ENCODE measurements around the gene GALNT1. TPM values are rescaled to one million over a fixed set of nuclear protein-coding genes. Genes with fewer than 3 reads are reported as not detected.

GALNT1 gene
- polyA plus RNA-seq, 4 donors, result 56.2 to 94.7 (median 76.1) TPM

DNA sequence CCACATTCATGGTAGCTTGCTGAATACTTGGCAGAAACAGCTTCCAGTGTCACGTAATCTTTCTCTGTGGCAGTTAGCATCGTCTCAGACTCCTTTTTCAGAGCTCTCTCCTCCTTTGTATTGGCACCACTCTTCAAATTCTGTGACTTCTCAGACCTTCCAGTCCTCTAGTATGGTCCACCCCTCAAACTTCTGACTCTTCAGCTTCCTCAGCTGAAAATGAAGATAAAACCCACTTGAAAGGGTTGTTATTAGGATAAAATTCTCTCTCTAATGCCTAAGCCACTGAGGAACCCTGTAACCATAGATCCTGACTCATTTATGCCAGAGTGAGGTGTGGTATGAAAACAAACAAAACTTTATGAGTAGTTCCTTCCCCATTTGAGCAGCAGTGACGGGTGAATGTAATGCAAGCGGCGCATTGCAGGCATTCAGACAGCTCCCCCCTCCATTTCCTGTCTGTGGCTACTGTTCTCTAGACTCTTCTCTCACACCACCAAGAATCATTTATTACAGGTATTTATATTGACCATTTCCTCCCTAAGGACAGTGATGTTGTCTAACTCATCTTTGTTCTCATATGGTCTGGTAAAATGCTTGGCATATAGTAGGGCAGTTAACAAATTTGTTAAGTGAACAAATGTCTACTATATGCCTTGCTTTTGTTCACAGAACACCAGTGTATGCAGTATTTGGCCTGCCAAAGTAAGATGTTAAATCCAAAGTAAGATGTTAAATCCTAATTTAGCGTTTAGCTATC is 35.3 kb downstream of the GALNT1 start:
- DNase-seq (ENCODE audit: low read depth in 4 of 4, low spot score in 3 of 4), result no peak

DNA sequence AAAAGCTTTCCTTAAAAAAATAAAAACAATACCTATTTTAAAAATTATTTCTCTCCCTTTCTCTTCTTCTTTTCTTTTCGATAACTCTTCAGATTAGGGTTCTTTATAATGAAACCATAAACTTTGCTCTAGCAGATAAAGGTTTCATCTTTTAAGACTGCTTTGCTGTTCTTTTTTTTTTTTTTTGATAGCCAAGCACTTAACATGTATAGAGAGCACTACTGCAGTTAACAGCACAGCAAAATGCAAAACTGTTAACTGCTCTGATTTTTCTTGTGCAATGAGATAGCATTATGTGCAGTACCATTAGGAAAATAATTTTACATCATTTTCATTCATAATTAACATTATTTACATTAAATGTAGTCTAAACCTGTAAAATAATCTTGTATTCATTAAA is 36.3 kb downstream of the GALNT1 start:
- DNase-seq (ENCODE audit: low read depth in 4 of 4, low spot score in 3 of 4), result no peak

DNA sequence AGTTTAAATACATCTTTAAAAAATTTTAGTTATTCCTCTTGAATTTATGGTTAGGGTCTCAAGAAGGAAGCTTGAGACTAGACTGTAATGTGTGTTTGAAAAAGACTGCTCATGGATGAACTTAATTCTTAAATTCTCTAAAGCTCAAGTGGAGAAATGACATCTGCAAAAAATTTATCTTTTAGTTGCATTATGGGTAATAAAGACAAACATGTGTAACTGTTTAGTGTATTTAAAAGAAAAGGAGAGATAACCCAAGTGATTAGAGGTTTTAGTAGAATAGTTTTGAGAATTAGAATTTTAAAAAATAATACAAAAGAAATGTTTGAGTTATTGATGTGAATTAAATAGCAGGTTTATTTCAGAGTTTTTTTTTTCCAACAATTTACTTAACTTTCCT is 36.7 kb downstream of the GALNT1 start:
- DNase-seq (ENCODE audit: low read depth in 4 of 4, low spot score in 3 of 4), result no peak

DNA sequence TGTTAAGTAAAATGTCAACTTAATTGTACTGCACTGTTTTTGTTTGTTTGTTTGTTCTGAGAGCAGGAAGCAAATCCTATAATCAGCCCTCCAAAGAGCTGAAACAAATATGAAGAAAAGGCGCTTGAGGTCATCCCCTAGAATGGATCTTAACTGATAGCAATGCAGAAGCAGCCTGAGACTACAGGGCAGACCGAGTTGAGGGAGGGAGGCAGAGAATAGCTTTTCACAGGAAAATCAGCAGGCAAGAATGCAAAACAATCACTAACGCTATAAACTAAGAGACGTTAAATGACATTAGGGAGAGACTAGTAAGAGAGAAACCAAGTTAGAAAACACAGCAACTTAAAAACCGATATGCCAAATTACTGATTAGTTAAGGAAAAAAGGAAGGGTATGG is 37.2 kb downstream of the GALNT1 start:
- no peak for DNase-seq (ENCODE audit: low read depth in 4 of 4, low spot score in 3 of 4)

DNA sequence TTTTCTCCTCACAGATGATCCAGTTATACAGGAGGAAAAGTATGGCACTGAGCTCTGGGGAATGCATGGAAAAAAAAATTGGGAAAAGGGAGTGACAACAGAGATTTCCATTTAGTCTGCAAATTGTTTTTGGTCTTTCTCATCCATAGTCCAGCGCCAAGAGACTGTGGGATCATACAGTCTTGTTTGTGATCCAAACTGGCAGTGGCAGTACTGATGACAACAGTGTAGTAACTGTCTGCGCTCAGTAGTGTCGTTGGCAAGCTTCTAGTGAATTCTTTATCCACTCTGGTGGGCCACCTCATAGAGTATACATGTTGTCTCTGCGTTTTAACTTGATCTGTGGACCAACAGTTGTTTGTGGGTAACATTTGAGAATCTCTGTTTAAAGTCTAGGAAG is 37.9 kb downstream of the GALNT1 start:
- DNase-seq (ENCODE audit: low read depth in 4 of 4, low spot score in 3 of 4), result no peak

DNA sequence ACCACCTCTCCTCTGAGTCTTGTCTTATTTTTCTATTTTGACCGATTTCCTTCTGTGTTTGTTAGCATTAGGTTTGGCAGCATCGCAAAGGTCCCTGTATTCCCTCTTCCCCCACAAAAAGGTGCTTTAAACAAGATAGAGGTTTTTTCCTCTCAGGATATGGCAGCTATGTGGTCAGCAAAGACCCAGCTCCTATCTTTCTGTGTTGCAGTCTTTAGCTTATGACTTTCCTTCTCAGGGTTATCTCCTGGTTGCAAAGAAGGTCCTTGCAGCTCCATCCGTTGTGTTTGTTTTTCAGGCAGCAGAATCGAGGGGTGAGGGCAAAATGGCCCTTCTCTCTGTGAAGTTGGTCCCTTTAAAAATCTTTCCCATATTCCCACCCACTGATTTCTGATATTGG is 38.4 kb downstream of the GALNT1 start:
- DNase-seq (ENCODE audit: low read depth in 4 of 4, low spot score in 3 of 4), result no peak

DNA sequence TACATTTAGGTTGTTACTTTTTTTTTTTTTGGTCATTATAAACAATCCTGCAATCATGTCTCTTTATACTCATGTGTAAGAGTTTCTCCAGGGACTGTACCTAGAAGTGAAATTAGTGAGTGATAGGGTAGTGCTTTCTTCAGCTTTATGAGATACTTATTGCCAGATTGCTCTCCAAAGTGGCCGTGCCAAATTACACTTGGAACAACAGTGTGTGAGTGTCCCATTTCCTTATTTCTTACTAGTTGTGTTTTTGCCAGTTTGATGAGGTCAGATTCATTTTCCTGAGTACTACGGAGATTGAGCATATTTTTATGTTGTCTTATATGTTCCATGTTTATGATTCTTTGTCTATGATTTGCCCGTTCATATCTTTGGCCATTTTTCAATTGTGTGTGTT is 39.2 kb downstream of the GALNT1 start:
- no peak for DNase-seq (ENCODE audit: low read depth in 4 of 4, low spot score in 3 of 4)

DNA sequence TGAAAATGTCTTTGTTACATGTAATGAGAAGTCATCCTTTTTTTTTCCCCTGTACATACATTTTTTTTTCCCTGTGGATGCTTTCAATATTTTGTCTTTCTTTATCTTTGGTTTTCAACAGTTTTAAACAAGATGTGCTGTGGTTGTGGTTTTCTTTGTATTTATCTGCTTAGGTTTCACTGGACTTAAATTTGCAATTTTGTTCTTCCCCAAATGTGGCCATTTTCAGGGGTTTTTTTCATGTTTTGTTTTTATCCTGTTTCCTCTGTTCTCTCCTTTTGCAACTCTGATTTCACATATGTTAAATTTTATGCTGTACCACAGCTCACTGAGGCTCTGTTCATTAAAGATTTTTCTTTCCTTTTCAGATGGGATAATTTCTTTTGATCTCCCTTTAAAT is 41.7 kb downstream of the GALNT1 start:
- DNase-seq (ENCODE audit: low read depth in 4 of 4, low spot score in 3 of 4), result no peak

DNA sequence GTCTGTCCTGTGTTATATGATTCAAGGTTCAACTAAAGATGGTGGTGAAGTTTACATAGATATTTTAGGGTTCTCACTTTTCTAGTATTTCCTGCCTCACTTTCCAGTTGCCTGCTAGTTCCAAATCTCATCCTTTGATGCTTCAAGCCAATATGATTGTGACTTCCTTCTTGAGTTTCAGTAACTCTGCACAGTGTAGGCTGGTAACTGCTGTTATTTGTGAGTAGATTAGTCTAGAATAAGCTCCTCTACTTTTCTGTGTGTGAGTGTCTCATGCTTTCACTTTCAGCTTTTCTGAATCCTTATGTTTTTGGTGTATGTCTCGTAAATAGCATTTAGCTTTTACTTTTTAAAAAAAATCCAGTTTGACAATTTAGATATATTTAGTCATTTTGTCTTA is 42.6 kb downstream of the GALNT1 start:
- no peak for DNase-seq (ENCODE audit: low read depth in 4 of 4, low spot score in 3 of 4)

DNA sequence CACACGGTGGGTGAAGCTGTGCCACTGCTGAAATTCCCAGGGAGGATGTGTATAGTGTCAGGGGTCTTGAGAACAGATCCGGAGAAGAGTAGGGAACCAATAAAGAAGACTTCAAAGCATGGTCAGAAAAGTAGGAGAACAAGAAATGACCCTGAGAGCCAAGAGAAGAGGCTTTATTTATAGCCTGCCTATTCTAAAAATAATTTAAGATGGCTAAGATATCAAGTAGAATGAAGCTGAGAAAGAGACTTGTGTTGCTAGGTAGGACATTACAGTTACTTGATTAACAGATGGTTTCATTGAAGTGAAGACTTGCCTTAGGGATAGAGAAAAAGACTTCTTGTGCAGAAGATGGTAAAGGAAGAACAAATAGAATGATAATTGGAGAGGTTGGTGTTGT is 43.7 kb downstream of the GALNT1 start:
- DNase-seq (ENCODE audit: low read depth in 4 of 4, low spot score in 3 of 4), result no peak

DNA sequence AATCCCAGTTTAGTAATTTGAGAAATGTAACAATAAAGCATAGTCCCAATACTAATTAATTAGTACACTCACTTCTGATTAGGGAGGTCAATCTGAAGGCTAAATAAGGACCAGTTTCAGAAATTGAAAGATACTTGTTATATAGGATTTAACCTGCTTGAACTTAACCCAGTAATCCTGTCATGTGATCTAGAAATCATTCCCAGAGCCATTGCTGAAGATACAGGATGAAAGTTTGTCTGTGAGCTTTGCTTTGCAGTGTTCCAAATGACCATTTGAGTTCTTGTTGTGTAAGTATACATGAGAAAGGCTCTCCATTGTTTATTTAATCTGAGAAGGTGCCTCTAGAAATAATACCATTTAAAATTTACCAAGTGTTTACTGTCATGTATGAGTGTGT is 52.2 kb downstream of the GALNT1 start:
- DNase-seq (ENCODE audit: low read depth in 4 of 4, low spot score in 3 of 4), result no peak

DNA sequence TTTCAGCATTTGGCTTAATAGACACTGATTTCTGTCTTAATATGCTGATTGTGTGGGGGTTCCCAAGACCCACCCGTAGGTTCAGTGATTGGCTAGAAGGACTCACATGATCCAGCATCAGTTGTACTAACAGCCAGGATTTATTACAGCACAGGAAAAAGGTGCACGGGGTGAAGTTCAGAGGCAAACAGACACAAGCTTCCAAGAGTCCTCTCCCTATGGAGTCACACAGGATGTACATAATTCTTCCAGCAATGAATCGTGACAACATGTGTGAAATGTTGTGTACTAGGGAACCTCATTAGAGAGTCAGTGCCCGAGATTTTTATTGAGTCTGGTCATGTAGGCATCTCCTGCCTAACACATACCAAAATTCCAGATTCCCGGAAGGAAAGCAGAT is 52.8 kb downstream of the GALNT1 start:
- DNase-seq (ENCODE audit: low read depth in 4 of 4, low spot score in 3 of 4), result no peak

DNA sequence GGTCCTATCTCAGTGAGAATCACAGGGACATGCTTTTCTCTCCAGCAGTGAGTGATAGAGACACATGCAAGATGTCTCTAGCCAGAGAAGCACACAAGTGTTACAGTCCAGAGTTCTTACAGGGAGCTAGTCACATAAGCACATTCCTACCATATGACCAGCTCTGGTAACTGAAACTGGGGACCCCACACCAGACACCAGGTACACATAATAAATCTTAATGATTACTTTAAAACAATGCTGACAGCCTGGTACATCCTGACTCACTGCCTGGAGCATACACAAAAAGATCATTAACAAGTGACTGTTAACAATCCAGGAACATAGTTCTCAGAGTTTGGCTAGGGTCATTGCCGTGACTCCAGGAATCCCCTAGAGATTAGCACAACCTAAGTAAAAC is 53.6 kb downstream of the GALNT1 start:
- no peak for DNase-seq (ENCODE audit: low read depth in 4 of 4, low spot score in 3 of 4)

DNA sequence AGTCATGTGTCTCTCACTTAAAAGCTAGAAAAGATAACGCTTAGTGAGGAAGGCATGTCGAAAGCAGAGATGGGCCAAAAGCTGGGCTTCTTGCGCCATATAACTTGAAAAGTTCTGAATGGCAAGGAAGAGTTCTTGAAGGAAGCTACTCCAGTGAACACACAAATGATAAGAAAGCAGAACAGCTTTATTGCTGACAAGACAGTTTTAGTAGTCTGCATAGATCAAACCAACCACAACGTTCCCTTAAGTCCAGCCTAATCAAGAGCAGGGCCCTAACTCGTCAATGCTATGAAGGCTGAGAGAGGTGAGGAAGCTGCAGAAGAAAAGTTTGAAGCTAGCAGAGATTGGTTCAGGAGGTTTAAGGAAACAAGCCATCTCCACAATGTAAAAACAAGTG is 55.7 kb downstream of the GALNT1 start:
- no peak for DNase-seq (ENCODE audit: low read depth in 4 of 4, low spot score in 3 of 4)

DNA sequence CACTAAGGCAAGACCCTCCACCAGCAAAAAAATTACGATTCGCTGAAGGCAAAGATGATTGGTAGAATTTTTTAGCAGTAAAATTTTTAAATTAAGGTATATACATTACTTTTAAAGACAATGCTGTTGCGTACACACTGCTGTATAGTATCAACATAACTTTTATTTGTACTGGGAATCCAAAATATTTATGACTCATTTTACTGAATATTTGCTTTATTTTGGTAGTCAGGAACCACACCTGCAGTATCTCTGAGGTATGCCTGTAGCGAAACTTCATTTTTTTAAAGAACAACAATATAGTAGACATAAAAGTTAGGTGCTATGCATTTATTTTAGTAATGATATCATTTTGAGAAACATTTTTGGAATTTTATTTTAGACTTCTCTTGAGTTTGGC is 57.8 kb downstream of the GALNT1 start:
- DNase-seq (ENCODE audit: low read depth in 4 of 4, low spot score in 3 of 4), result no peak

DNA sequence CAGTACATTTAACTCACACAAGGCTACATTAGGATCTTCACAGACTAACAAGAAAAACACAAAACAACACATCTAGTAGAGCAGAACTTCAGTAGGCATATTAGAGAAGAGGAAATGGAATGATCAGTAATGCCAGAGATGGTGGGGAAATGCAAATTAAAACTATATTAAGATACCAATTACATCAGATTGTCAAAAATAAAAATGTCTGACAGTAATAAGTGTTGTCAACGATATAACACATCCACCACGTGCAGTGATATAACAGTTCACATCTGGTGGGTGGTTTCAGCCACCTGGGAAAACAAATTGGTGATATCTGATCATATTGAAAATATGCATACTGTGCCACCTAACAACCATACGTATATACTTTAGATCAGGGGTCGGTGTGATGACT is 59.9 kb downstream of the GALNT1 start:
- DNase-seq (ENCODE audit: low read depth in 4 of 4, low spot score in 3 of 4), result no peak

DNA sequence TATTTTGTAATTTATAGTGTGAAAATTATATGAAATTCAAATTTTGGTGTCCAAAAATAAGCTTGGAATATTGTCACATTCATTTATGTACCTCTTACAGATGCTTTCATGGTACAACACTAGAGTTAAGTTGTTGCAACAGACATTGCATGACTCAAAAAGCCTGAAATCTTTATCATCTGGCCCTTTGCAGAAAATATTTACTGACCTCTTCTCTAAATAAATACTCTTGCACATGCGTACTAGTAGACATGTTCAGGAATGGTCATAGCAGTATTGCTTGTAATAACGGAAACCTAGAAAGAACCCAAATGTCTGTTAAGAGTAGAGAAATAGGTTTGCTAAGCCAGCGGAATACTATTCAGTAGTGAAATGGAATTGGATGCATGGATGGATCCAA is 60.4 kb downstream of the GALNT1 start:
- DNase-seq (ENCODE audit: low read depth in 4 of 4, low spot score in 3 of 4), result no peak

DNA sequence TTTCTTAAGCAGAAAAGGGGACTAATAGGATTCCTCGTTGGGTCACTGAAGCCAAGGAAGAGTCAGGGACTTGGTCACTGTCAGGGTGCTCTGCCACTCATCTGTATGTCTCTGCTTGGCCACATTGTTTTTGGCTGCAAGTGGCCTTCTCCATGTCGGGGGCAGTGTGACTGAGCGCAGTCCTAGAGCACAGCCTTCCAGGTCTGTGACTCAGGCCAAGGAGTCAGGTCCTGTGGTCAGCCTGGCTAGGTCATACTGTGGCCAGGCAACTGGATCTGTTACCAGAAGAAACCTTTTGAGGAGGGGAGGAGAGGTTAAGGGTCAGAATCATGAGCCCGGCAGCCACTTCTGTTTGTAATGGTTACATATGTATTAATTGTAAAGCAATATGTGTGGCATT is 61.3 kb downstream of the GALNT1 start:
- no peak for DNase-seq (ENCODE audit: low read depth in 4 of 4, low spot score in 3 of 4)

DNA sequence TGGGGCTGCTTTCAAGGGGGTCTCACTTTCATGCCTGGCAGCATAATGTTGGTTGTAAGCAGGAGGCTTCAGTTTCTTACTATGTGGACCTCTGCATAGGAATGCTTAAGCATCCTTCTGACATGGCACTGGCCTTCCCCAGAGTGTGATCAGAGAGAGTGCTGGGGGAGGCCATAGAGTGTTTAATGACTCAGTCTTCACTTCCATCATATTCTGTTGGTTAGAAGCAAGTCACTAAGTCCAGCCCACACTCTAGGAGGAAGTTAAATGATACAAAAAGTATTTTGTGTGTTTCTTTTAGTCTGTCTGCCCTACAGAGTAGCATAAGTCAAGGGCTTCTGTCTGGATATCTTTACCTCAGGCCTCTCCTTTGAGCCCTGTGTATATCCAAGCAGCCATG is 64.9 kb downstream of the GALNT1 start:
- DNase-seq (ENCODE audit: low read depth in 4 of 4, low spot score in 3 of 4), result no peak

DNA sequence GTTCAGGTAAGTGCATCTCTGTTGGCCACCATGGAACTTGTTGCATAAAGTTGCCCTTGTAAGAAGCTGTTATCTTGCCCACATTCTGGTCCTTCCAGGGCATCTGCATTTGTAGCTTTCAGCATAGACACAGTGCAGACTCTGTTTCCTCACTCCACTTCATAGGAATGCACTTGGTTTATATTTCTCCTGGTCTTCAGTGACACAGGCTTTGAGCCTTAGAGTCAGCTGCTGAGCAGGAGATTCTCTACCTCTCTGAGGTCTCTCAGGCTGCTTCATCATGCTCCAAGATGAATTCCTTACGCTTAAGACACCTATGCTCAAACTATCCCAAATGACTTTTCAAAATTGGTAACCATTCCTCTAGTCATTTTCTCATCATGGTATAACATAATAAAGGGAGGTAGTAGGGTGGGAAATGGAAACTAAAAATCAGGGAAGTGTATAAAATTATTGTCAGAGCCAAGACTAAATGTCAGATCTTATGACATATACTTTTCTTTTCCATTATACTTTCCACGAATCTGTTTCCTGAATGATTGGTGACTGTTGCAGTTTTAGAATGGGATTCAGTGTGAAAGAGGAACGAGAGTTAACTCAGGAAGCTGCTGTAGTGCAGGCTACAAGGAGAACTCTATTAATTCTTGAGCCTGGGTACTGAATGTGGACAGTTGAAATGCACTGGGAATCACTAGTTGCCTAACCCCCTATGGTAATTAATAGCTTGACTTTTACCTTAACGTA is 72.0 kb downstream of the GALNT1 start:
- no peak for DNase-seq (ENCODE audit: low read depth in 4 of 4, low spot score in 3 of 4)

DNA sequence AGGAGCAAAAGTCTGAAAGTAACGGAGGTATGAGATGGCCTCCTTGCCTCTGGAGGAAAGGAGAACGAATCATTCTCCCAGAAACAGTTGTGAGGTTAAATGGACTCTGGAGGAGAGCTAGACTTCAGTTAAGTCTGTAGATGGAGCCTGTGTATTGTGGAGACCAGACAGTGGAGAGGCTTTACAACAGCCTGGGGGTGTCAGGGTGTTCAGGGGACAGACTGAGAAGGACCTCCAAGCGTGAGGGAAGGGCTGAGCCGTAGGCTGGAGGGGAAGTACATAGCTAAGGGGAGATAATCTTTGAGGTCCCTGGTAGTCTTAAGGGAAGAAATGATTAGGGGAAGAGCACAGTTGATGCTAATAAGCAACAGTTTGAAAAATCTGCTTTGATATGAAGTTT is 76.6 kb downstream of the GALNT1 start:
- no peak for DNase-seq (ENCODE audit: low read depth in 4 of 4, low spot score in 3 of 4)

DNA sequence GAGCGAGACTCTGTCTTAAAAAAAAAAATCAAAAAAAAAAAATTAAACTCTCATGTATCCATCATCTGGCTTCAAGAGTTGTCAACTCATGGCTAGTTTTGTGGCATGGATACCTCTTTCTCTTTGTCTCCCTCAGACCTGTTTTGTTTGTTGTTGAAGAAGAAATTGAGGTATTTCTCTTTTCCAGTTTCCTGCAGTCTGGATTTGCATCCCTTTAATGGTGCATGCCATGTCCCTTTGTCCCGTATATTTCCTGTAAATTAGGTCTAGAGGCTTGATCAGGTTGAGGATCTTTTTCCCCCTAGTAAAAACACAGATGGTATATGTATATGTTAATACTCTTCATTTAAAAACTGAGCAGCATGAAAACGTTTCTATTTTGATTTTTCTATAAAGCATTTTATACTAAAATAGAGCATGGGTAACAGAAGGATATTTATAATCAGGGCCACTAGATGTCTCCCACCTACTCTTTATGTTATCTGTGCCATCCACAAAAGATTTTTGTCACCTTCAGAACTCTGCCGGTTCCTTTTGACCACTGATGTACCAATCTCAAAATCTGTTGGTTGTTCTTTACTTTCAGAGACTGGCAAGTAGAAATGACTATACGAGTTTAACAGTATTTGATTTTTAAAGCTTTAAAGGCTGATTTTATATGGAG is 80.1 kb downstream of the GALNT1 start:
- no peak for DNase-seq (ENCODE audit: low read depth in 4 of 4, low spot score in 3 of 4)
